Loucy (cell line): Measurements from ENCODE around the gene KCNA5.

Experiments
- CTCF ChIP-seq: fragments of 200-600 bp; sonication (generic); conservative IDR thresholded peaks from 2 replicates; pipeline ENCODE4 v1.5.1; 2014; ENCODE audit warnings: mild to moderate bottlenecking, antibody characterized with exemption, low read length
- EZH2phosphoT487 ChIP-seq: fragments of 200-600 bp; IDR thresholded peaks from 2 replicates; pipeline ENCODE4 v1.6.1; 2018; ENCODE audit warnings: antibody characterized with exemption, mild to moderate bottlenecking, moderate library complexity, borderline replicate concordance

- peak; percentile 92 for TF ChIP-seq CTCF
- TF ChIP-seq EZH2phosphoT487, result no peak
Measured at GRCh38 chr12:5022465-5023061, 21.1 kb upstream of the KCNA5 start.
